ENCODE results near the gene PYGM. TPM values are rescaled to one million over a fixed set of nuclear protein-coding genes. Genes with fewer than 3 reads are reported as not detected.
"Not testable (repeated sequence)": the region's sequence is repeated elsewhere in the genome, so short reads cannot be mapped to it uniquely, and the experiment has no call there.

Gene PYGM
- total RNA-seq, 3 donors from 2014 or later, result 2.0 to 21.1 (median 2.8) TPM

DNA sequence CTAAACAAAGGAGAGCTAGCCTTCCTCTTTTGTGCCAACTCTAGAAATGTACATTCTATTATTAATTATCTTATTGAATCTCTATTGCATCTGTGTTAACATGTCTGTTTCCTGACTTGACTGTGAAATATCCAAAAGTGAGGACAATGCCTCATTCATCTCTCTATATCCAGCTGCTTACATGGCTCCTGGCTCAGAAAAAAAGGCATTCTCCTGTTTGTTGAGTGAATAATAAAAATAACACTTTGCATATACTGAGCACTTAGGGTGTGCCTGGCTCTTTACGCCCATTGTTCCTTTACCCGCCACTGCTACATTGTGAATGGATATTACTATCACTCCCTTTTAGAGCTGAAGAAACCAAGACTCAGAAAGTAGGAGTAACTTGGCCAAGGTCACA is 56.7 kb downstream of the PYGM start:
- ATAC-seq (no peak), DNase-seq (no peak)
- Histone ChIP-seq H3K9me3 (no peaks in the 10 kb centered on the region), H3K4me1 (ENCODE audit: low read depth) (no peaks in the 10 kb centered on the region), H3K36me3 (ENCODE audit: low read depth) (no peaks in the 10 kb centered on the region), H3K4me3 (no peak overlapping the region)
- intact Hi-C loops (cut with DNase I, micrococcal nuclease), result no loop called here
- TF ChIP-seq, protein P1, sequence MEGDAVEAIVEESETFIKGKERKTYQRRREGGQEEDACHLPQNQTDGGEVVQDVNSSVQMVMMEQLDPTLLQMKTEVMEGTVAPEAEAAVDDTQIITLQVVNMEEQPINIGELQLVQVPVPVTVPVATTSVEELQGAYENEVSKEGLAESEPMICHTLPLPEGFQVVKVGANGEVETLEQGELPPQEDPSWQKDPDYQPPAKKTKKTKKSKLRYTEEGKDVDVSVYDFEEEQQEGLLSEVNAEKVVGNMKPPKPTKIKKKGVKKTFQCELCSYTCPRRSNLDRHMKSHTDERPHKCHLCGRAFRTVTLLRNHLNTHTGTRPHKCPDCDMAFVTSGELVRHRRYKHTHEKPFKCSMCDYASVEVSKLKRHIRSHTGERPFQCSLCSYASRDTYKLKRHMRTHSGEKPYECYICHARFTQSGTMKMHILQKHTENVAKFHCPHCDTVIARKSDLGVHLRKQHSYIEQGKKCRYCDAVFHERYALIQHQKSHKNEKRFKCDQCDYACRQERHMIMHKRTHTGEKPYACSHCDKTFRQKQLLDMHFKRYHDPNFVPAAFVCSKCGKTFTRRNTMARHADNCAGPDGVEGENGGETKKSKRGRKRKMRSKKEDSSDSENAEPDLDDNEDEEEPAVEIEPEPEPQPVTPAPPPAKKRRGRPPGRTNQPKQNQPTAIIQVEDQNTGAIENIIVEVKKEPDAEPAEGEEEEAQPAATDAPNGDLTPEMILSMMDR (IDR thresholded peaks at IDR 0.05), result no peak

DNA sequence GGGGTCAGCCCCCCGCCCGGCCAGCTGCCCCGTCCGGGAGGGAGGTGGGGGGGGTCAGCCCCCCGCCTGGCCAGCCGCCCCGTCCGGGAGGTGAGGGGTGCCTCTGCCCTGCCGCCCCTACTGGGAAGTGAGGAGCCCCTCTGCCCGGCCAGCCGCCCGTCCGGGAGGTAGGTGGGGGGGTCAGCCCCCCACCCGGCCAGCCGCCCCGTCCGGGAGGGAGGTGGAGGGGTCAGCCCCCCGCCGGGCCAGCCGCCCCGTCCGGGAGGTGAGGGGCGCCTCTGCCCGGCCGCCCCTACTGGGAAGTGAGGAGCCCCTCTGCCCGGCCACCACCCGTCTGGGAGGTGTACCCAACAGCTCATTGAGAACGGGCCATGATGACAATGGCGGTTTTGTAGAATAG is 57.8 kb downstream of the PYGM start:
- H3K36me3 ChIP-seq (ENCODE audit: low read depth); intact Hi-C loops (cut with DNase I, micrococcal nuclease); H3K4me3 ChIP-seq; DNase-seq; ATAC-seq; H3K4me1 ChIP-seq (ENCODE audit: low read depth); H3K9me3 ChIP-seq: not testable (repeated sequence)

DNA sequence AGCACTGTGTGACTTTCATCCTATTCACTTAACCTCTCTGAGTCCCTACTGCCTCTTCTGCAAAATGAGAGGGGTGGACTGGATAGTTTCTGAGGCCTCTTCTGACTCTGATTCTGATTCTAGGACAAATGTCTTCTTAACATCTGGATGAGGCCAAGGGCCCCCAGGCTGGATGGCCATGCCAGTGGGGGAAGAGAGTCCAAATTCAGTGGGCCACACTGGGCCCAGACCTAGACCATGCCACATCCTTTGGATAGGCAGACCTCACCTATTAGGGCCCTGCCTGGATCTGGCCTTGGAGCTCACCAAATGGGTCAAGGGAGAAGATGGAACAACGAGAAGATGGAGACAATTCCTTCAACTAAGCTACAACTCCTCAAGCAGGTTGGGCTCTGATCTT is 61.3 kb downstream of the PYGM start:
- intact Hi-C loops (cut with DNase I, micrococcal nuclease), result no loop called here
- no peak for DNase-seq
- TF ChIP-seq, protein P1 (IDR thresholded peaks at IDR 0.05), result no peak
- Histone ChIP-seq H3K9me3 (no peaks in the 10 kb centered on the region), H3K4me3 (no peak overlapping the region), H3K4me1 (ENCODE audit: low read depth) (no peaks in the 10 kb centered on the region), H3K36me3 (ENCODE audit: low read depth) (no peaks in the 10 kb centered on the region)
- ATAC-seq, result no peak

DNA sequence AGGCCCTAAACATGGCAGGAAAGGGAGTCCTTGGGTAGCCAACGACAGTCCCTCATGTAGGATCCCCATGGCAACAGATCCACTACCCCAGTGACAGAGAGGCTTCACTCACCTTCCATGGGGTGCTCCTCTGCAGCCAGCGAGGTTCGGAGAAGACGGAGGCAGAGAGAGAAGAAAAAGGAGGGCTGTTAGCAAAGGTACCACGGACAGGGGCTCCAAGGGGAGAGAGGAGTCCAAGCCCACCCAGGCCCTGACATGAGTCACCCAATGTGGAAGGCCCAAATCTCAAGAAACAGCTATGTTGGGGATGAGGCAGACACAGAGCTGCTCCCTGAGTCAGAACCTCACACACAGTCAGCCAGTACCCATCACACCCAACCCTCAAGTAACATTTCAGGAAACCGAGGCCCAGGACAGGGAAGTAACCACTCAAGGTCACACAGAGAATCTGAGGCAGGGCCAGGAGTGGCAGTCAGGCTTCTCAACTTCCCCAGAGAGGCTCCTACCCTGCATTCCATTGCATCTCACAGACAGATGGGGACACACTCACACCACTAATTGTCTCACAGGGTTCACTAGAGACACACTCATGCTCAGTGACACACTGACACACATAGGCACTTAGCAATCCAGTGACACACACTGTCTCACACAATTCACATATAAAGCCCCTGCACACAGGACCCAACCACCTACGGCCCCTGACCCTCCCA is 62.0 kb downstream of the PYGM start:
- H3K4me1 ChIP-seq (ENCODE audit: low read depth), result no peaks in the 10 kb centered on the region
- ATAC-seq (no peak), DNase-seq (no peak)
- H3K4me3 ChIP-seq, result no peak overlapping the region
- no peaks in the 10 kb centered on the region for H3K36me3 ChIP-seq (ENCODE audit: low read depth)
- no peaks in the 10 kb centered on the region for H3K9me3 ChIP-seq
- TF ChIP-seq, protein P1 (IDR thresholded peaks at IDR 0.05), result no peak
- intact Hi-C loops (cut with DNase I, micrococcal nuclease), result no loop called here

Other genes with a start within 250 kb of the PYGM start
- under 1 TPM in 1 of 3 donors, not detected in 2; 0.20 TPM for gene SLC22A11, start 204.0 kb downstream of the PYGM start, total RNA-seq
- not detected for gene SLC22A12, start 168.8 kb downstream of the PYGM start, total RNA-seq
- gene NRXN2, start 36.8 kb downstream of the PYGM start, total RNA-seq, result 10 to 100 TPM in 1 of 3 donors, 1 to 10 TPM in 2; 3.9 to 42.0 (median 6.9) TPM
- 10 to 100 TPM in 1 of 3 donors, 1 to 10 TPM in 2; 3.3 to 25.6 (median 9.7) TPM for gene RASGRP2, start 15.8 kb downstream of the PYGM start, total RNA-seq
- gene SF1, start 18.6 kb upstream of the PYGM start, total RNA-seq, result 100 to 1,000 TPM; 223 to 317 (median 241) TPM
- 10 to 100 TPM in 2 of 3 donors, 1 to 10 TPM in 1; 8.7 to 16.8 (median 14.1) TPM for gene MAP4K2, start 43.2 kb upstream of the PYGM start, total RNA-seq
- gene MEN1, start 50.6 kb upstream of the PYGM start, total RNA-seq, result 10 to 100 TPM; 19.3 to 26.4 (median 21.9) TPM
- 10 to 100 TPM; 24.3 to 73.1 (median 32.3) TPM for gene CDC42BPG, start 84.7 kb upstream of the PYGM start, total RNA-seq
- 10 to 100 TPM; 58.3 to 85.9 (median 81.5) TPM for gene EHD1, start 118.6 kb upstream of the PYGM start, total RNA-seq
- gene ATG2A, start 157.2 kb upstream of the PYGM start, total RNA-seq, result 10 to 100 TPM; 35.4 to 39.8 (median 36.6) TPM
- gene PPP2R5B, start 164.7 kb upstream of the PYGM start, total RNA-seq, result 10 to 100 TPM; 23.0 to 39.7 (median 23.2) TPM
- not detected for gene GPHA2, start 175.9 kb upstream of the PYGM start, total RNA-seq
- gene MAJIN, start 212.1 kb upstream of the PYGM start, total RNA-seq, result not detected
- gene BATF2, start 237.0 kb upstream of the PYGM start, total RNA-seq, result 10 to 100 TPM; 12.7 to 25.3 (median 18.0) TPM

All from mucosa of descending colon (tissue), 3 donors.